BE2C (cell line): Measurements from ENCODE around the gene RADIL.

Experiments
- DNase-seq: peaks from one replicate; pipeline ENCODE4 v3.0.0-alpha.2; 2020
- H3K27me3 ChIP-seq: fragments of 250-450 bp; sonication (Bioruptor Pico); 2 replicates; pipeline ENCODE4 v1.5.1; 2020; ENCODE audit warnings: mild to moderate bottlenecking
- H3K36me3 ChIP-seq: fragments of 250-450 bp; sonication (Bioruptor Pico); 2 replicates; pipeline ENCODE4 v1.5.1; 2020; ENCODE audit warnings: mild to moderate bottlenecking
- H3K4me1 ChIP-seq: fragments of 250-450 bp; sonication (Bioruptor Pico); 2 replicates; pipeline ENCODE4 v1.5.1; 2020
- H3K4me3 ChIP-seq: 2 replicates; pipeline ENCODE4 v1.5.1; 2011; ENCODE audit warnings: low read depth, low read length
- H3K9me3 ChIP-seq: fragments of 250-450 bp; sonication (Bioruptor Pico); 2 replicates; pipeline ENCODE4 v1.5.1; 2020
- TF ChIP-seq, protein P1 (sequence below): IDR thresholded peaks from 2 replicates; pipeline ENCODE4 v1.5.1; 2012; ENCODE audit warnings: mild to moderate bottlenecking, low read depth, low read length

The RADIL gene

GRCh38 chr7:4871930-4872675, 11.4 kb downstream of the RADIL start:
- TF ChIP-seq, protein P1, sequence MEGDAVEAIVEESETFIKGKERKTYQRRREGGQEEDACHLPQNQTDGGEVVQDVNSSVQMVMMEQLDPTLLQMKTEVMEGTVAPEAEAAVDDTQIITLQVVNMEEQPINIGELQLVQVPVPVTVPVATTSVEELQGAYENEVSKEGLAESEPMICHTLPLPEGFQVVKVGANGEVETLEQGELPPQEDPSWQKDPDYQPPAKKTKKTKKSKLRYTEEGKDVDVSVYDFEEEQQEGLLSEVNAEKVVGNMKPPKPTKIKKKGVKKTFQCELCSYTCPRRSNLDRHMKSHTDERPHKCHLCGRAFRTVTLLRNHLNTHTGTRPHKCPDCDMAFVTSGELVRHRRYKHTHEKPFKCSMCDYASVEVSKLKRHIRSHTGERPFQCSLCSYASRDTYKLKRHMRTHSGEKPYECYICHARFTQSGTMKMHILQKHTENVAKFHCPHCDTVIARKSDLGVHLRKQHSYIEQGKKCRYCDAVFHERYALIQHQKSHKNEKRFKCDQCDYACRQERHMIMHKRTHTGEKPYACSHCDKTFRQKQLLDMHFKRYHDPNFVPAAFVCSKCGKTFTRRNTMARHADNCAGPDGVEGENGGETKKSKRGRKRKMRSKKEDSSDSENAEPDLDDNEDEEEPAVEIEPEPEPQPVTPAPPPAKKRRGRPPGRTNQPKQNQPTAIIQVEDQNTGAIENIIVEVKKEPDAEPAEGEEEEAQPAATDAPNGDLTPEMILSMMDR, result no peak
- Histone ChIP-seq H3K36me3 (no peaks in the 10 kb centered on the region), H3K27me3 (no peaks in the 10 kb centered on the region), H3K9me3 (no peaks in the 10 kb centered on the region), H3K4me3 (peak overlapping the region; percentile 43), H3K4me1 (peaks cover 16% of the 10 kb centered on the region)
- DNase-seq, result peak; percentile 95

- DNase-seq, result no peak
- no peaks in the 10 kb centered on the region for H3K27me3 ChIP-seq
- no peaks in the 10 kb centered on the region for H3K9me3 ChIP-seq
- H3K4me1 ChIP-seq, result peaks cover 16% of the 10 kb centered on the region
- H3K36me3 ChIP-seq, result no peaks in the 10 kb centered on the region
- TF ChIP-seq, protein P1, result no peak
- H3K4me3 ChIP-seq, result no peak overlapping the region
These were observed 12.3 kb downstream of the RADIL start for GRCh38 chr7:4871056-4871680.

DNA sequence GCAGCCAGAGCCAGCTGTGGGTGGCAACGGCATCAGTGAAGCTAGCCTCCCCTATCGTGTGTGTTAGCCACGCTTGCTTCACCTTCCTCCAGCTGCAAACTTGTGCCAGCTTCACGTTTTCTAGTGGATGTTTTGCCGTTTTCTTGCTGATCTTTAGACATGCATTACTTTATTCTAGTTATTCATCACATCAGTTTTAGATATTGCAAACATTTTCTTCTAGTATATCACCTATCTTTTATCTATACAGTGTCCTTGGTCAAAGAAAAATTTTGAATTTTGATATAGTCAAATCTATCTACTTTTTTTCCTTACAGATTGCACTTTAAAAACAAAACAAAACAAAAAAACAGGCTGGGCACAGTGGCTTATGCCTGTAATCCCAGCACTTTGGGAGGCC, 15.0 kb downstream of the RADIL start:
- Histone ChIP-seq H3K4me3 (no peak overlapping the region), H3K36me3 (no peaks in the 10 kb centered on the region), H3K4me1 (peaks cover 16% of the 10 kb centered on the region), H3K9me3 (no peaks in the 10 kb centered on the region), H3K27me3 (no peaks in the 10 kb centered on the region)
- no peak for DNase-seq
- TF ChIP-seq, protein P1, result no peak

DNA sequence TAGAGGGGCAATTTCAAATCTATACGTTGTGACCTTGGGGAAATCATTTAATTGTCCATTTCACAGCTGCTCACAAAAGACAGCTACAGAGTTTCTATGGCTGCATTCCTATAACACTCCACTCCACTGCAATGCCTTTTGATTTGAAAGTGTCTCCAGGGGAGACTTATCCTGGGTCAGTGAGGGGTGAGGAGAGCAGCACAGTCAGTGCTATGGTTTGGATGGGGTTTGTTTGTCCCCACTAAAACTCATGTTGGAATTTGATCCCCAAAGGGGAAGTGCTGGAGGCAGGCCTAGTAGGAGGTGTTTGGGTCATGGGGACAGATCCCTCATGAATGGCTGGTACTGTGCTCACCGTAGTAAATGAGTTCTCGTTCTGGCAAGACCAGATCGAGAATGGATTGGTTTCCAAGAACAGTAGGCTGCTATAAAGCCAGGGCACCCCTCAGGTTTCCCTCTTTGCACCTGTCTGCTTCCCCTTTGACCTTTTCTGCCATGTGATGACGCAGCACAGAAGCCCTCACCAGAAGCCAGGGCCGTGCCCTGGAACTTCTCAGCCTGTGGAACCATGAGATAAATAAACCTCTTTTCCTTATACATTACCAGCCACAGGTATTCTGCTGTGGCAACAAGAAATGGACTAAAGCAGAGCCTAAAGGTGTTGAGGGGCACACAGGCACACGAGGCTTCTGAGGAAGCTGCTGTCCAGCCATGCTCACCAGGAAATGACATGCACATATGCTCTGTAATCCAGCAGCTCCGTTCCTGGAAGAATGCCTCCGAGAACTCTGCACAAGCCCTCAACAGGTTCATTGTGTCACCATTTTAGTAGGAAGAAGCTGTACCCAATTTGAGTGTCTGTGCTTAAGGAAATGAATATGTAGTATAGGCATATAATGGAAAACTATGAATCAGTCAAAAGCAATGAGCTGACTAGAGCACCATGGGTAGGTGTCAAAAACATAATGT, 16.7 kb downstream of the RADIL start:
- Histone ChIP-seq H3K27me3 (no peaks in the 10 kb centered on the region), H3K4me1 (peaks cover 3% of the 10 kb centered on the region; the same call in 1 of the 2 replicates), H3K36me3 (no peaks in the 10 kb centered on the region), H3K9me3 (no peaks in the 10 kb centered on the region), H3K4me3 (no peak overlapping the region)
- TF ChIP-seq, protein P1, result no peak
- no peak for DNase-seq

GRCh38 chr7:4862156-4862555, 21.4 kb downstream of the RADIL start:
- Histone ChIP-seq H3K4me3 (no peak overlapping the region), H3K27me3 (no peaks in the 10 kb centered on the region), H3K9me3 (no peaks in the 10 kb centered on the region), H3K36me3 (no peaks in the 10 kb centered on the region), H3K4me1 (no peaks in the 10 kb centered on the region)
- TF ChIP-seq, protein P1, result no peak
- DNase-seq, result no peak
